SK-N-SH (cell line): ENCODE data around the gene ARHGAP29. TPM values are rescaled to one million over a fixed set of nuclear protein-coding genes. Genes with fewer than 3 reads are reported as not detected.

ENCODE experiments used
- CTCF ChIA-PET: fragments of 300-600, 350-600 bp; formaldehyde crosslinking; extraction: SDS; loops from one replicate; lab custom pipeline; 2021; lab: Yijun Ruan, JAX
- POLR2A ChIA-PET: fragments of 350-600 bp; sonication (Branson Sonifier 250); formaldehyde crosslinking; extraction: SDS; loops from one replicate; lab custom pipeline; 2020; ENCODE audit warnings: antibody characterized with exemption, inconsistent platforms; lab: Yijun Ruan, JAX
- DNase-seq: peaks from one replicate; pipeline ENCODE4 v3.0.0; 2012
- H2AFZ ChIP-seq: fragments of 200-600 bp; sonication (generic); 2 replicates; pipeline ENCODE4 v1.8.1; 2016; ENCODE audit warnings: antibody characterized with exemption, mild to moderate bottlenecking, low read depth
- H3F3A ChIP-seq: fragments of 200-600 bp; sonication (generic); replicated peaks from 2 replicates; pipeline ENCODE3; 2016; ENCODE audit warnings: antibody characterized with exemption, mild to moderate bottlenecking; ENCODE audit not compliant: insufficient read depth
- H3K27ac ChIP-seq, 2 experiments: fragments of 200-500 bp in 1 of 2; fragments of 200-600 bp in 1 of 2; sonication (Bioruptor generic) in 1 of 2; sonication (generic), shearing (Covaris generic) in 1 of 2; 2 replicates each; pipeline versions ENCODE4 v1.5.1 to v1.6.1; 2014 to 2016; ENCODE audit warnings: low read depth in 2 of 2, inconsistent platforms in 1 of 2, low read length in 1 of 2, mild to moderate bottlenecking in 1 of 2, mixed read lengths in 1 of 2
- H3K27me3 ChIP-seq: fragments of 200-600 bp; sonication (generic), shearing (Covaris generic); 2 replicates; pipeline ENCODE4 v1.6.1; 2016; ENCODE audit warnings: mixed run types; ENCODE audit not compliant: insufficient read depth
- H3K36me3 ChIP-seq, 2 experiments: fragments of 200-500 bp in 1 of 2; fragments of 200-600 bp in 1 of 2; sonication (Bioruptor generic) in 1 of 2; sonication (generic) in 1 of 2; replicated peaks in 1 of 2; 2 replicates each; pipeline versions ENCODE3 to v1.5.1; 2014 to 2016; ENCODE audit warnings: low read length in 1 of 2, mild to moderate bottlenecking in 1 of 2; ENCODE audit not compliant: insufficient read depth in 2 of 2, control insufficient read depth in 1 of 2
- H3K4me1 ChIP-seq, 2 experiments: fragments of 200-500 bp in 1 of 2; fragments of 200-600 bp in 1 of 2; sonication (Bioruptor generic) in 1 of 2; sonication (generic), shearing (Covaris generic) in 1 of 2; 2 replicates each; pipeline versions ENCODE4 v1.5.1 to v1.6.1; 2014 to 2016; ENCODE audit warnings: low read depth in 1 of 2, low read length in 1 of 2, mixed run types in 1 of 2; ENCODE audit not compliant: insufficient read depth in 2 of 2, control insufficient read depth in 1 of 2
- H3K4me2 ChIP-seq: fragments of 200-600 bp; sonication (generic), shearing (Covaris generic); 2 replicates; pipeline ENCODE4 v1.6.1; 2017; ENCODE audit warnings: mixed run types
- H3K4me3 ChIP-seq, 2 experiments: fragments of 200-500 bp in 1 of 2; fragments of 200-600 bp in 1 of 2; sonication (Bioruptor generic) in 1 of 2; sonication (generic), shearing (Covaris generic) in 1 of 2; 2 replicates each; pipeline versions ENCODE4 v1.5.1 to v1.8.1; 2014 to 2016; ENCODE audit warnings: low read depth in 2 of 2, inconsistent platforms in 1 of 2, low read length in 1 of 2, mild to moderate bottlenecking in 1 of 2, mixed read lengths in 1 of 2, moderate library complexity in 1 of 2
- H3K79me2 ChIP-seq: fragments of 200-600 bp; sonication (generic); 2 replicates; pipeline ENCODE4 v1.8.1; 2017; ENCODE audit warnings: mild to moderate bottlenecking; ENCODE audit not compliant: insufficient read depth
- H3K9ac ChIP-seq: fragments of 200-600 bp; sonication (generic); 2 replicates; pipeline ENCODE4 v1.6.1; 2017; ENCODE audit warnings: mixed run types
- H3K9me2 ChIP-seq: fragments of 200-600 bp; sonication (generic); 2 replicates; pipeline ENCODE4 v1.6.1; 2017; ENCODE audit warnings: mixed run types
- H3K9me3 ChIP-seq: fragments of 200-600 bp; sonication (generic); 2 replicates; pipeline ENCODE4 v1.6.1; 2017; ENCODE audit warnings: mixed run types, mild to moderate bottlenecking, moderate library complexity
- H4K20me1 ChIP-seq: fragments of 200-600 bp; sonication (generic); 2 replicates; pipeline ENCODE4 v1.6.1; 2017; ENCODE audit warnings: mild to moderate bottlenecking, mixed run types; ENCODE audit not compliant: insufficient read depth
- EZH2phosphoT487 ChIP-seq: fragments of 200-600 bp; sonication (generic); IDR thresholded peaks from 2 replicates; pipeline ENCODE4 v1.6.1; 2017; ENCODE audit warnings: low read depth, mixed run types, mild to moderate bottlenecking, antibody characterized with exemption, moderate library complexity, borderline replicate concordance
- FOSL2 ChIP-seq: IDR thresholded peaks from 2 replicates; pipeline ENCODE4 v1.4.0; 2012; ENCODE audit warnings: low read depth, mild to moderate bottlenecking, moderate library complexity, borderline replicate concordance
- GATA2 ChIP-seq: sonication (generic); formaldehyde crosslinking; IDR thresholded peaks from 2 replicates; pipeline ENCODE4 v1.5.0; 2020; ENCODE audit warnings: mild to moderate bottlenecking, missing genetic modification reagents
- JUND ChIP-seq: IDR thresholded peaks from 2 replicates; pipeline ENCODE4 v1.4.0; 2012
- PBX3 ChIP-seq: IDR thresholded peaks from 2 replicates; pipeline ENCODE4; 2012
- RAD21 ChIP-seq: IDR thresholded peaks from 2 replicates; pipeline ENCODE4 v1.6.1; 2012; ENCODE audit warnings: mild to moderate bottlenecking, low read length
- RCOR1 ChIP-seq: fragments of 150-350 bp; IDR thresholded peaks from 2 replicates; pipeline ENCODE4 v1.6.1; 2017; ENCODE audit warnings: antibody characterized with exemption, low read length
- RXRA ChIP-seq: IDR thresholded peaks from 2 replicates; pipeline ENCODE4 v1.4.0; 2012; ENCODE audit warnings: low read depth, mild to moderate bottlenecking, borderline replicate concordance
- SIN3A ChIP-seq: IDR thresholded peaks from 2 replicates; pipeline ENCODE4 v1.6.1; 2012; ENCODE audit warnings: low read depth, mild to moderate bottlenecking, low read length, moderate library complexity, borderline replicate concordance
- TCF12 ChIP-seq: IDR thresholded peaks from 2 replicates; pipeline ENCODE4 v1.4.0; 2012
- ZBTB33 ChIP-seq: IDR thresholded peaks from 2 replicates; pipeline ENCODE4 v1.4.0; 2012; ENCODE audit warnings: low read depth, borderline replicate concordance
- WGBS: methylation state at CpG from one replicate; pipeline ENCODE4 v1.1.6; 2017; ENCODE audit warnings: low lambda C conversion rate; 5-methylcytosine and 5-hydroxymethylcytosine counted together
- polyA plus RNA-seq, 3 experiments: library from polyadenylated mRNA; depleted of rRNA; stranded (reverse); fragments of >200 nt; gene quantifications; 2 replicates each; pipeline ENCODE4 v1.2.3, GENCODE V29; 2012
- TF ChIP-seq, protein P1 (sequence below): fragments of 150-350 bp; IDR thresholded peaks from 2 replicates; pipeline ENCODE4 v1.6.1; 2016; ENCODE audit warnings: mild to moderate bottlenecking, low read depth, low read length
- TF ChIP-seq, protein P2 (sequence below): fragments of 150-350 bp; IDR thresholded peaks from 2 replicates; pipeline ENCODE4 v1.6.1; 2017; ENCODE audit warnings: antibody characterized with exemption, low read length, low read depth, borderline replicate concordance
- TF ChIP-seq, protein P3 (sequence below): IDR thresholded peaks from 2 replicates; pipeline ENCODE4 v1.4.0; 2012; ENCODE audit warnings: low read depth, borderline replicate concordance

ARHGAP29 gene
- polyA plus RNA-seq, 1 of the 3 experiments (the other 2 are of a cell fraction), result 20.1 TPM

- H3F3A ChIP-seq, result peaks cover 10% of the 10 kb centered on the region
- no peaks in the 10 kb centered on the region for H3K9me3 ChIP-seq
- TF ChIP-seq TCF12 (no peak), FOSL2 (0 out of 2 replicates have a peak, but pooled peaks have one; percentile 13), EZH2phosphoT487 (no peak), PBX3 (no peak), JUND (peak; percentile 42)
- H3K9ac ChIP-seq, result no peak overlapping the region
- peaks cover 73 to 87% of the 10 kb centered on the region in 2 experiments for H3K36me3 ChIP-seq
- ChIA-PET CTCF (interaction anchor here (0.8 to 2.2 kb wide), 3 partner anchors 26 to 155 kb away, joined by 3 to 5 read pairs (median 5); no protein-coding TSS in a partner anchor), POLR2A (no interaction called here)
- WGBS, result 93% methylated on average over 1 of the region's 1 CpG
- H3K27ac ChIP-seq, result peak overlapping the region in 1 of 2 experiments; percentile 20; a peak in 1 of 4 replicates
- DNase-seq, result no peak
- no peaks in the 10 kb centered on the region for H3K4me1 ChIP-seq
- H3K9me2 ChIP-seq, result no peaks in the 10 kb centered on the region
- no peak overlapping the region for H3K4me3 ChIP-seq
- no peaks in the 10 kb centered on the region for H3K79me2 ChIP-seq
- no peak overlapping the region for H2AFZ ChIP-seq
- H3K4me2 ChIP-seq, result no peak overlapping the region
- H4K20me1 ChIP-seq, result no peaks in the 10 kb centered on the region
- no peaks in the 10 kb centered on the region for H3K27me3 ChIP-seq
These were observed 56.7 kb downstream of the ARHGAP29 start for GRCh38 chr1:94180650-94181049.

GRCh38 chr1:94178901-94179300, 58.5 kb downstream of the ARHGAP29 start:
- no peak for DNase-seq
- peaks cover 66 to 86% of the 10 kb centered on the region in 2 experiments for H3K36me3 ChIP-seq
- H3K79me2 ChIP-seq, result no peaks in the 10 kb centered on the region
- no peaks in the 10 kb centered on the region for H3K9me3 ChIP-seq
- POLR2A ChIA-PET, result no interaction called here
- H3K9me2 ChIP-seq, result no peaks in the 10 kb centered on the region
- H3K9ac ChIP-seq, result no peak overlapping the region
- CTCF ChIA-PET, result no interaction called here
- no peak for TF ChIP-seq SIN3A
- H3K4me1 ChIP-seq, result no peaks in the 10 kb centered on the region
- H3K4me3 ChIP-seq, result no peak overlapping the region
- no peak overlapping the region for H3K27ac ChIP-seq
- no peak overlapping the region for H3K4me2 ChIP-seq
- no peaks in the 10 kb centered on the region for H3K27me3 ChIP-seq
- no peak overlapping the region for H2AFZ ChIP-seq
- no peaks in the 10 kb centered on the region for H4K20me1 ChIP-seq
- H3F3A ChIP-seq, result peaks cover 10% of the 10 kb centered on the region

- ChIA-PET POLR2A (no interaction called here), CTCF (interaction anchor here (0.8 to 1.0 kb wide), 2 partner anchors 166 to 167 kb away, joined by 3 read pairs; no protein-coding TSS in a partner anchor)
- TF ChIP-seq PBX3 (no peak), RAD21 (no peak), GATA2 (no peak), RXRA (no peak), ZBTB33 (no peak), TCF12 (no peak), RCOR1 (no peak)
- TF ChIP-seq, protein P1, sequence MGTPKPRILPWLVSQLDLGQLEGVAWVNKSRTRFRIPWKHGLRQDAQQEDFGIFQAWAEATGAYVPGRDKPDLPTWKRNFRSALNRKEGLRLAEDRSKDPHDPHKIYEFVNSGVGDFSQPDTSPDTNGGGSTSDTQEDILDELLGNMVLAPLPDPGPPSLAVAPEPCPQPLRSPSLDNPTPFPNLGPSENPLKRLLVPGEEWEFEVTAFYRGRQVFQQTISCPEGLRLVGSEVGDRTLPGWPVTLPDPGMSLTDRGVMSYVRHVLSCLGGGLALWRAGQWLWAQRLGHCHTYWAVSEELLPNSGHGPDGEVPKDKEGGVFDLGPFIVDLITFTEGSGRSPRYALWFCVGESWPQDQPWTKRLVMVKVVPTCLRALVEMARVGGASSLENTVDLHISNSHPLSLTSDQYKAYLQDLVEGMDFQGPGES, result no peak
- TF ChIP-seq, protein P2, sequence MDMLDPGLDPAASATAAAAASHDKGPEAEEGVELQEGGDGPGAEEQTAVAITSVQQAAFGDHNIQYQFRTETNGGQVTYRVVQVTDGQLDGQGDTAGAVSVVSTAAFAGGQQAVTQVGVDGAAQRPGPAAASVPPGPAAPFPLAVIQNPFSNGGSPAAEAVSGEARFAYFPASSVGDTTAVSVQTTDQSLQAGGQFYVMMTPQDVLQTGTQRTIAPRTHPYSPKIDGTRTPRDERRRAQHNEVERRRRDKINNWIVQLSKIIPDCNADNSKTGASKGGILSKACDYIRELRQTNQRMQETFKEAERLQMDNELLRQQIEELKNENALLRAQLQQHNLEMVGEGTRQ, result no peak
- TF ChIP-seq, protein P3, sequence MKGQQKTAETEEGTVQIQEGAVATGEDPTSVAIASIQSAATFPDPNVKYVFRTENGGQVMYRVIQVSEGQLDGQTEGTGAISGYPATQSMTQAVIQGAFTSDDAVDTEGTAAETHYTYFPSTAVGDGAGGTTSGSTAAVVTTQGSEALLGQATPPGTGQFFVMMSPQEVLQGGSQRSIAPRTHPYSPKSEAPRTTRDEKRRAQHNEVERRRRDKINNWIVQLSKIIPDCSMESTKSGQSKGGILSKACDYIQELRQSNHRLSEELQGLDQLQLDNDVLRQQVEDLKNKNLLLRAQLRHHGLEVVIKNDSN, result no peak
These were observed 68.3 kb downstream of the ARHGAP29 start for GRCh38 chr1:94169126-94169525.

More at GRCh38 chr1:94169126-94169525, 68.3 kb downstream of the ARHGAP29 start:
- Histone ChIP-seq H3K36me3 (peaks cover 23 to 38% of the 10 kb centered on the region in 2 experiments), H3K9ac (no peak overlapping the region), H3K4me3 (no peak overlapping the region), H3K4me2 (no peak overlapping the region), H3K9me3 (no peaks in the 10 kb centered on the region; the same call in 1 of the 2 replicates), H4K20me1 (no peaks in the 10 kb centered on the region), H3K27me3 (no peaks in the 10 kb centered on the region), H3K4me1 (no peaks in the 10 kb centered on the region), H3K9me2 (no peaks in the 10 kb centered on the region), H3K79me2 (no peaks in the 10 kb centered on the region), H2AFZ (no peak overlapping the region), H3K27ac (no peak overlapping the region), H3F3A (no peaks in the 10 kb centered on the region)
- no peak for DNase-seq
- 100% methylated on average over 3 of the region's 3 CpGs for WGBS
